Suprapubic skin (tissue), 4 donors: ENCODE measurements around the gene EP300.
A peak's percentile ranks its signal among the peaks of the same experiment; 100 is the strongest.

Source experiments
- CTCF ChIP-seq, 2 donors: fragments of 200-600 bp in 1 of 2; fragments of 450-650 bp in 1 of 2; sonication (generic) in 1 of 2; IDR thresholded peaks; one replicate each; pipeline ENCODE4 v1.5.1; 2016 to 2019; ENCODE audit warnings: antibody characterized with exemption in 2 of 2, mild to moderate bottlenecking in 1 of 2, moderate library complexity in 1 of 2
- EP300 ChIP-seq: sonication (generic); formaldehyde crosslinking; IDR thresholded peaks from one replicate; pipeline ENCODE4 v1.6.1; 2017; ENCODE audit warnings: antibody characterized with exemption
- POLR2A ChIP-seq, 2 donors: fragments of 450-650 bp; IDR thresholded peaks; one replicate each; pipeline ENCODE4 v1.6.1; 2017; ENCODE audit warnings: antibody characterized with exemption in 2 of 2, mild to moderate bottlenecking in 2 of 2, moderate library complexity in 2 of 2
- POLR2AphosphoS5 ChIP-seq, 3 donors: sonication (generic); formaldehyde crosslinking; IDR thresholded peaks; one replicate each; pipeline ENCODE4 v1.6.1; 2017; ENCODE audit warnings: antibody characterized with exemption in 3 of 3

DNA sequence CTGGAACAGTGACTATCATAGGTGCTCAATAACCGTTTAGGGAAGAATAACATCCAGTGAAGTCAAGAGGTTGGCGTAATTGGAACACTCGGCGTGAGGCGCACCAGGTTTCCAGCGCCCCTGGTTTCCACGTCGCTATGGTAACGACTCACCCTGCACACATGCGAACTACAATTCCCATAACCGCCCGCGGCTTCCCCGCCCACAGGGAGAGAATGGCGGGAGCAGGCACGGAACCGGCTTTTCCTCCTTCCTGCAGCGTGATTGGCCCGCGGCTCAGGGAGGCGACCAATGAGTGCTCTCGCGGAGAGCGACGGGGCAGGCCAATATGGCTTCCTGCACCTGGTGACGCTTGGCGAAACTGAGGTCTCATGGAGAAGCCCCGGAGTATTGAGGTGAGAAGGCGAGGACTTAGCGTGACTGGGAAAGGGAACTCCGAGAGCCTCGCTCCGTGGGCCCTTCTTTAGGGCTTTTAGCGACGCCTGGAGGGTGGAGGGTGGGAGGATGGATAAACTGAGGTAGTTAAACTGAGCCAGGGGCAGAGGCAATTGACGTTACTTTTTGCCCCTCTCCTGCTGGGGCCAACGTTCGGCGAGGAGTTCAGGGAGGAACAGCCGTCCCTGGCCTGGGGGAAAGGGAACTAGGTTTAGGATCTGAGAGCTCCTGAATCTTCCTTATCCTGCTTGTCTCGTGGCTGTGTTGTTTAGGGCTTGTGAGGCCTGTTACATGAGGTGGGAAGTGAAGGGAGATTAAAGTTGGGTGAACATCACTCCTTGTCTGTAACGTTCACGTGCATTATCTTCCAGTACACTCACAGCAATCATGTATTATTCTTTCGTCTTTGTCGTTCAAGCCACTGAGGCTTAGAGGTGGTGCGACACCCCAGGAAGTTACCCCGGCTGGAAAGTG, 112.9 kb downstream of the EP300 start, which contains the start of gene L3MBTL2:
- TF ChIP-seq POLR2AphosphoS5 (IDR thresholded peaks at IDR 0.05) (peak in 2 of 3 donors; percentile 71 to 73), CTCF (IDR thresholded peaks at IDR 0.05) (no peak), POLR2A (IDR thresholded peaks at IDR 0.05) (no peak), EP300 (no peak)
